Measurements from ENCODE around the gene TXK. TPM values are rescaled to one million over a fixed set of nuclear protein-coding genes. Genes with fewer than 3 reads are reported as not detected.

TXK gene
- total RNA-seq, 1 donor, result 0.86 TPM

- DNase-seq (ENCODE audit: low read depth), result peak; percentile 17
- TF ChIP-seq CTCF (IDR thresholded peaks at IDR 0.05; ENCODE audit: insufficient read depth, low read depth, low read length), result peak; percentile 68
- H3K4me3 ChIP-seq (ENCODE audit: low read depth, low read length), result no peak overlapping the region
These were observed 100.1 kb downstream of the TXK start for GRCh38 chr4:48033825-48034413.

- H3K4me3 ChIP-seq (ENCODE audit: low read depth, low read length), result no peak overlapping the region
- DNase-seq (ENCODE audit: low read depth), result no peak
- TF ChIP-seq CTCF (IDR thresholded peaks at IDR 0.05; ENCODE audit: insufficient read depth, low read depth, low read length), result no peak
These were observed 100.6 kb downstream of the TXK start for GRCh38 chr4:48033412-48033811.

GRCh38 chr4:48032721-48033120 is 101.3 kb downstream of the TXK start:
- H3K4me3 ChIP-seq (ENCODE audit: low read depth, low read length), result no peak overlapping the region
- no peak for TF ChIP-seq CTCF (IDR thresholded peaks at IDR 0.05; ENCODE audit: insufficient read depth, low read depth, low read length)
- peak; percentile 25 for DNase-seq (ENCODE audit: low read depth)

- H3K4me3 ChIP-seq (ENCODE audit: low read depth, low read length), result no peak overlapping the region
- no peak for TF ChIP-seq CTCF (IDR thresholded peaks at IDR 0.05; ENCODE audit: insufficient read depth, low read depth, low read length)
- peak; percentile 31 for DNase-seq (ENCODE audit: low read depth)
These were observed 102.1 kb downstream of the TXK start for GRCh38 chr4:48031802-48032525.

- DNase-seq (ENCODE audit: low read depth), result no peak
- no peak overlapping the region for H3K4me3 ChIP-seq (ENCODE audit: low read depth, low read length)
- TF ChIP-seq CTCF (IDR thresholded peaks at IDR 0.05; ENCODE audit: insufficient read depth, low read depth, low read length), result no peak
These were observed 103.6 kb downstream of the TXK start for GRCh38 chr4:48030470-48030869.

- TF ChIP-seq CTCF (IDR thresholded peaks at IDR 0.05; ENCODE audit: insufficient read depth, low read depth, low read length), result no peak
- H3K4me3 ChIP-seq (ENCODE audit: low read depth, low read length), result no peak overlapping the region
- no peak for DNase-seq (ENCODE audit: low read depth)
These were observed 105.4 kb downstream of the TXK start for GRCh38 chr4:48028696-48029095.

Measured in fibroblast of villous mesenchyme (primary cell).